T-helper 22 cell (primary cell): ENCODE measurements around the gene CC2D2A.

Experiments
- DNase-seq: peaks from one replicate; pipeline ENCODE4 v3.0.0-alpha.2; 2020; ENCODE audit warnings: low read depth

Gene CC2D2A

GRCh38 chr4:15469402-15470127 is at the start of gene CC2D2A:
CC2D2A (plus strand) TSS chr4:15469882; CDS start chr4:15475933, 6,051 bp downstream.
- DNase-seq, result no peak

- DNase-seq, result no peak
These were observed 49.0 kb upstream of the CC2D2A start for GRCh38 chr4:15420642-15421041.

GRCh38 chr4:15423285-15423711 is 46.4 kb upstream of the CC2D2A start:
- DNase-seq, result no peak

GRCh38 chr4:15425520-15425919 is 44.2 kb upstream of the CC2D2A start:
- DNase-seq, result no peak

- no peak for DNase-seq
These were observed 42.5 kb upstream of the CC2D2A start for GRCh38 chr4:15427161-15427560.

- no peak for DNase-seq
These were observed 42.0 kb upstream of the CC2D2A start, which contains the start of gene C1QTNF7 for GRCh38 chr4:15427701-15428100. C1QTNF7 (plus strand) TSS chr4:15428033; CDS start chr4:15435744, 7,711 bp downstream.

GRCh38 chr4:15428611-15429010 is 41.1 kb upstream of the CC2D2A start:
- no peak for DNase-seq

GRCh38 chr4:15434091-15434490 is 35.6 kb upstream of the CC2D2A start:
- no peak for DNase-seq

- DNase-seq, result no peak
These were observed 35.0 kb upstream of the CC2D2A start for GRCh38 chr4:15434676-15435075.

- no peak for DNase-seq
These were observed 33.2 kb upstream of the CC2D2A start for GRCh38 chr4:15436513-15436912.

GRCh38 chr4:15438939-15439524 is 30.6 kb upstream of the CC2D2A start:
- DNase-seq, result no peak

GRCh38 chr4:15443371-15444160 is 26.1 kb upstream of the CC2D2A start:
- DNase-seq, result no peak

- DNase-seq, result no peak
These were observed 25.4 kb upstream of the CC2D2A start for GRCh38 chr4:15444276-15444675.

- no peak for DNase-seq
These were observed 24.7 kb upstream of the CC2D2A start for GRCh38 chr4:15444879-15445547.

GRCh38 chr4:15451181-15451865 is 18.4 kb upstream of the CC2D2A start:
- no peak for DNase-seq

- DNase-seq, result no peak
These were observed 17.6 kb upstream of the CC2D2A start for GRCh38 chr4:15451866-15452765.

GRCh38 chr4:15455290-15455689 is 14.4 kb upstream of the CC2D2A start:
- no peak for DNase-seq

GRCh38 chr4:15457406-15458201 is 12.1 kb upstream of the CC2D2A start:
- no peak for DNase-seq

- DNase-seq, result no peak
These were observed 11.1 kb upstream of the CC2D2A start for GRCh38 chr4:15458616-15459015.

GRCh38 chr4:15459706-15460105 is 10.0 kb upstream of the CC2D2A start:
- DNase-seq, result no peak
